Measurements from ENCODE around the gene MAP3K2. TPM values are rescaled to one million over a fixed set of nuclear protein-coding genes. Genes with fewer than 3 reads are reported as not detected.
A peak's percentile ranks its signal among the peaks of the same experiment; 100 is the strongest.

MAP3K2 gene
- total RNA-seq, 1 experiment from 2014 or later, result 23.6 TPM

- in situ Hi-C loops (cut with HindIII; ENCODE audit: low pct_unique_long_range_greater_than_20kb, low sequenced_read_pairs), result no loop called here
- DNase-seq (ENCODE audit: low read depth), result no peak
These were observed 5.2 kb upstream of the MAP3K2 start for GRCh38 chr2:127392828-127393578.

GRCh38 chr2:127392133-127392827 is 4.5 kb upstream of the MAP3K2 start:
- in situ Hi-C loops (cut with HindIII; ENCODE audit: low pct_unique_long_range_greater_than_20kb, low sequenced_read_pairs), result no loop called here
- no peak for DNase-seq (ENCODE audit: low read depth)

GRCh38 chr2:127389778-127390435 is 2.1 kb upstream of the MAP3K2 start:
- DNase-seq (ENCODE audit: low read depth), result no peak
- in situ Hi-C loops (cut with HindIII; ENCODE audit: low pct_unique_long_range_greater_than_20kb, low sequenced_read_pairs), result no loop called here

GRCh38 chr2:127388423-127389164 is 819 bp upstream of the MAP3K2 start:
- in situ Hi-C loops (cut with HindIII; ENCODE audit: low pct_unique_long_range_greater_than_20kb, low sequenced_read_pairs), result no loop called here
- no peak for DNase-seq (ENCODE audit: low read depth)

GRCh38 chr2:127386764-127387654 is 766 bp downstream of the MAP3K2 start:
- DNase-seq (ENCODE audit: low read depth), result peak; percentile 89
- in situ Hi-C loops (cut with HindIII; ENCODE audit: low pct_unique_long_range_greater_than_20kb, low sequenced_read_pairs), result no loop called here

- in situ Hi-C loops (cut with HindIII; ENCODE audit: low pct_unique_long_range_greater_than_20kb, low sequenced_read_pairs), result no loop called here
- no peak for DNase-seq (ENCODE audit: low read depth)
These were observed 1.5 kb downstream of the MAP3K2 start for GRCh38 chr2:127386246-127386645.

- no peak for DNase-seq (ENCODE audit: low read depth)
- in situ Hi-C loops (cut with HindIII; ENCODE audit: low pct_unique_long_range_greater_than_20kb, low sequenced_read_pairs), result no loop called here
These were observed 3.2 kb downstream of the MAP3K2 start for GRCh38 chr2:127384529-127384928.

GRCh38 chr2:127382831-127383230 is 4.9 kb downstream of the MAP3K2 start:
- no peak for DNase-seq (ENCODE audit: low read depth)
- in situ Hi-C loops (cut with HindIII; ENCODE audit: low pct_unique_long_range_greater_than_20kb, low sequenced_read_pairs), result no loop called here

- in situ Hi-C loops (cut with HindIII; ENCODE audit: low pct_unique_long_range_greater_than_20kb, low sequenced_read_pairs), result no loop called here
- DNase-seq (ENCODE audit: low read depth), result no peak
These were observed 6.0 kb downstream of the MAP3K2 start for GRCh38 chr2:127381762-127382161.

GRCh38 chr2:127379712-127380355 is 7.9 kb downstream of the MAP3K2 start:
- DNase-seq (ENCODE audit: low read depth), result no peak
- in situ Hi-C loops (cut with HindIII; ENCODE audit: low pct_unique_long_range_greater_than_20kb, low sequenced_read_pairs), result no loop called here

GRCh38 chr2:127378720-127379119 is 9.1 kb downstream of the MAP3K2 start:
- in situ Hi-C loops (cut with HindIII; ENCODE audit: low pct_unique_long_range_greater_than_20kb, low sequenced_read_pairs), result no loop called here
- DNase-seq (ENCODE audit: low read depth), result no peak

- in situ Hi-C loops (cut with HindIII; ENCODE audit: low pct_unique_long_range_greater_than_20kb, low sequenced_read_pairs), result no loop called here
- no peak for DNase-seq (ENCODE audit: low read depth)
These were observed 10.5 kb downstream of the MAP3K2 start for GRCh38 chr2:127377262-127377661.

- DNase-seq (ENCODE audit: low read depth), result no peak
- in situ Hi-C loops (cut with HindIII; ENCODE audit: low pct_unique_long_range_greater_than_20kb, low sequenced_read_pairs), result no loop called here
These were observed 11.5 kb downstream of the MAP3K2 start for GRCh38 chr2:127376257-127376656.

GRCh38 chr2:127373362-127374083 is 14.3 kb downstream of the MAP3K2 start:
- in situ Hi-C loops (cut with HindIII; ENCODE audit: low pct_unique_long_range_greater_than_20kb, low sequenced_read_pairs), result no loop called here
- DNase-seq (ENCODE audit: low read depth), result no peak

GRCh38 chr2:127371037-127371436 is 16.7 kb downstream of the MAP3K2 start:
- DNase-seq (ENCODE audit: low read depth), result peak; percentile 14
- in situ Hi-C loops (cut with HindIII; ENCODE audit: low pct_unique_long_range_greater_than_20kb, low sequenced_read_pairs), result no loop called here

GRCh38 chr2:127370010-127370409 is 17.8 kb downstream of the MAP3K2 start:
- in situ Hi-C loops (cut with HindIII; ENCODE audit: low pct_unique_long_range_greater_than_20kb, low sequenced_read_pairs), result no loop called here
- DNase-seq (ENCODE audit: low read depth), result no peak

GRCh38 chr2:127365211-127365643 is 22.5 kb downstream of the MAP3K2 start:
- in situ Hi-C loops (cut with HindIII; ENCODE audit: low pct_unique_long_range_greater_than_20kb, low sequenced_read_pairs), result loop anchor here (5.0 kb wide), 1 partner anchor 47 kb away; no protein-coding TSS in a partner anchor
- peak; percentile 40 for DNase-seq (ENCODE audit: low read depth)
